ENCODE data around the gene WDR86.

Gene WDR86

GRCh38 chr7:151439855-151440798, 30.3 kb upstream of the WDR86 start, which contains the start of gene CRYGN:
Gene CRYGN (minus strand): TSS chr7:151440141. CDS start chr7:151439917, 224 bp downstream.
- no peak for DNase-seq

GRCh38 chr7:151438864-151439601, 29.2 kb upstream of the WDR86 start:
- DNase-seq = no peak

- DNase-seq = no peak
Measured at GRCh38 chr7:151437866-151438516, 28.2 kb upstream of the WDR86 start.

- no peak for DNase-seq
Measured at GRCh38 chr7:151437159-151437553, 27.3 kb upstream of the WDR86 start.

GRCh38 chr7:151436446-151437158, 26.8 kb upstream of the WDR86 start:
- no peak for DNase-seq

- no peak for DNase-seq
Measured at GRCh38 chr7:151435971-151436370, 26.1 kb upstream of the WDR86 start.

GRCh38 chr7:151435103-151435916, 25.5 kb upstream of the WDR86 start:
- DNase-seq = no peak

GRCh38 chr7:151434549-151434948, 24.7 kb upstream of the WDR86 start:
- DNase-seq = no peak

- DNase-seq = no peak
Measured at GRCh38 chr7:151433721-151434400, 24.0 kb upstream of the WDR86 start.

GRCh38 chr7:151432658-151433521, 23.1 kb upstream of the WDR86 start:
- DNase-seq = no peak

- DNase-seq = no peak
Measured at GRCh38 chr7:151431768-151432311, 22.0 kb upstream of the WDR86 start.

GRCh38 chr7:151431281-151431767, 21.5 kb upstream of the WDR86 start:
- no peak for DNase-seq

GRCh38 chr7:151430391-151431205, 20.8 kb upstream of the WDR86 start:
- DNase-seq = no peak

GRCh38 chr7:151429560-151430331, 19.9 kb upstream of the WDR86 start:
- no peak for DNase-seq

- DNase-seq = no peak
Measured at GRCh38 chr7:151429237-151429559, 19.4 kb upstream of the WDR86 start.

GRCh38 chr7:151428378-151429236, 18.8 kb upstream of the WDR86 start:
- no peak for DNase-seq

All from SIG-M5 (cell line).